Mucosa of descending colon (tissue), 3 donors: ENCODE measurements around the gene PTPRK. TPM values are rescaled to one million over a fixed set of nuclear protein-coding genes. Genes with fewer than 3 reads are reported as not detected.

Experiments used
- ATAC-seq: fragments of 200-7000 bp; cut with Tn5 transposase; one replicate; pipeline ENCODE4 v1.9.1; 2020; ENCODE audit warnings: mild to moderate bottlenecking, moderate library complexity
- DNase-seq, 3 donors: peaks; one replicate each; pipeline ENCODE4 v3.0.0-alpha.2; 2020
- H3K36me3 ChIP-seq: fragments of 200-600 bp; one replicate; pipeline ENCODE4 v1.8.0; 2021; ENCODE audit warnings: low read depth, mild to moderate bottlenecking
- H3K4me1 ChIP-seq: fragments of 200-600 bp; one replicate; pipeline ENCODE4 v1.8.0; 2021; ENCODE audit warnings: low read depth, mild to moderate bottlenecking
- H3K4me3 ChIP-seq: fragments of 200-600 bp; one replicate; pipeline ENCODE4 v1.8.0; 2021; ENCODE audit warnings: mild to moderate bottlenecking
- H3K9me3 ChIP-seq: fragments of 200-600 bp; one replicate; pipeline ENCODE4 v1.8.0; 2021; ENCODE audit warnings: mild to moderate bottlenecking
- intact Hi-C, 2 donors: fragments of 100-400 bp; cut with DNase I in 1 of 2; cut with micrococcal nuclease in 1 of 2; formaldehyde crosslinking; loops; one replicate each; pipeline versions ENCODE4 v1.11.0 to v1.11.1; 2022; cut with DNase I, micrococcal nuclease
- total RNA-seq, 3 donors: library from RNA; stranded (reverse); fragmentation: NEBNext Ultra II Directional in 2 of 3; extraction: Animal tissue kit (Norgen Biotek cat#: 25700) in 2 of 3; gene quantifications; one replicate each; pipeline versions ENCODE4 v1.2.1 to v1.2.4, GENCODE V29; 2021 to 2023
- TF ChIP-seq, protein P1 (sequence below): fragments of 200-600 bp; IDR thresholded peaks from one replicate; pipeline ENCODE4 v1.8.0; 2022; ENCODE audit warnings: antibody characterized with exemption, mild to moderate bottlenecking
- donor health status: DM: no; HTN: no; CAD: no; lungs with moderate emphysema.
- donor health status: DM: no; HTN: no; CAD: no.
- donor health status: DM: no; HTN: yes; CAD: no.

Gene PTPRK
- total RNA-seq, 3 donors from 2014 or later: 75.9 to 159 (median 86.7) TPM

DNA sequence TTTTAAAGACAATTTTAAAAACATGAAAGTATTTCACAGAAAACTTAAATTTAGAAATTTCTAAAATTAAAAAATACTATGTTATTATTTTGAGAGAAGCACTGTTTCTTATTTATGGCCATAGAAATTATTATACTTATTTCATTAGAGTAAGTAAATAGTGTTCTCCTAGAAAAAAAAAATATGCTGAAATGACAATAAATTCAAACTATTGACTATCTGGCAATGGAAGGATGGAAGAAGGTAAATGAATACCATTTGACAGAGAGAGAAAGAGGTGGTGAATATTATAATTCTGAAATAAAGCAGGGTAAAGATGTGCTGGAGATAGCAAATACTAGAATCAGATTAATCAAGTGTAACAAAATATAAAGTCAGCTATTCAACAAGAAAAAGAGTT lies 294.8 kb downstream of the PTPRK start:
- no peaks in the 10 kb centered on the region for H3K9me3 ChIP-seq
- no peaks in the 10 kb centered on the region for H3K36me3 ChIP-seq
- TF ChIP-seq, protein P1, sequence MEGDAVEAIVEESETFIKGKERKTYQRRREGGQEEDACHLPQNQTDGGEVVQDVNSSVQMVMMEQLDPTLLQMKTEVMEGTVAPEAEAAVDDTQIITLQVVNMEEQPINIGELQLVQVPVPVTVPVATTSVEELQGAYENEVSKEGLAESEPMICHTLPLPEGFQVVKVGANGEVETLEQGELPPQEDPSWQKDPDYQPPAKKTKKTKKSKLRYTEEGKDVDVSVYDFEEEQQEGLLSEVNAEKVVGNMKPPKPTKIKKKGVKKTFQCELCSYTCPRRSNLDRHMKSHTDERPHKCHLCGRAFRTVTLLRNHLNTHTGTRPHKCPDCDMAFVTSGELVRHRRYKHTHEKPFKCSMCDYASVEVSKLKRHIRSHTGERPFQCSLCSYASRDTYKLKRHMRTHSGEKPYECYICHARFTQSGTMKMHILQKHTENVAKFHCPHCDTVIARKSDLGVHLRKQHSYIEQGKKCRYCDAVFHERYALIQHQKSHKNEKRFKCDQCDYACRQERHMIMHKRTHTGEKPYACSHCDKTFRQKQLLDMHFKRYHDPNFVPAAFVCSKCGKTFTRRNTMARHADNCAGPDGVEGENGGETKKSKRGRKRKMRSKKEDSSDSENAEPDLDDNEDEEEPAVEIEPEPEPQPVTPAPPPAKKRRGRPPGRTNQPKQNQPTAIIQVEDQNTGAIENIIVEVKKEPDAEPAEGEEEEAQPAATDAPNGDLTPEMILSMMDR: no peak
- H3K4me3 ChIP-seq: no peak overlapping the region
- intact Hi-C loops: no loop called here
- ATAC-seq (no peak), DNase-seq (no peak)
- H3K4me1 ChIP-seq: no peaks in the 10 kb centered on the region

DNA sequence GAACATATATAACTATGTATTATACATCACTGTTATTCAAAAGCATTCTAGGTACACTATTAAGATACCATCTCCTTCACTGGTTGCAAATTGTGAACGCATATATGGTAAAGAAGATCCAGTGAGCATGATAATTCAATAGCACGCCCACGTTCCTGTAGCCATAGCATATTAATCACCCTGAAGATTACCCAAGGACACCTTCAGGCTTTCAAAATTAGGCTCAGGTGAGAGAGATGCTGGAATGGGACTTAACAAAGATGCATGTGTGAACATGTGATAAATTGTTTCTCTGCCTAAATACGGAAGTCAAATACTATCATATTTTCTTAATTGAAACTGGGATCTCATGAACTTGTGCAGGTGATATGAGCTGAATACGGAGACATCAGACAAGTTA lies 303.5 kb downstream of the PTPRK start:
- ATAC-seq: no peak
- no peaks in the 10 kb centered on the region for H3K4me1 ChIP-seq
- TF ChIP-seq, protein P1: no peak

GRCh38 chr6:128209771-128210170 lies 310.6 kb downstream of the PTPRK start:
- TF ChIP-seq, protein P1: no peak
- Histone ChIP-seq H3K4me3 (no peak overlapping the region), H3K4me1 (no peaks in the 10 kb centered on the region), H3K36me3 (no peaks in the 10 kb centered on the region), H3K9me3 (no peaks in the 10 kb centered on the region)
- ATAC-seq: no peak
- intact Hi-C loops: no loop called here
- DNase-seq: no peak

More for the DNA sequence above, 303.5 kb downstream of the PTPRK start:
- Histone ChIP-seq H3K9me3 (no peaks in the 10 kb centered on the region), H3K36me3 (no peaks in the 10 kb centered on the region), H3K4me3 (no peak overlapping the region)
- intact Hi-C loops: no loop called here
- no peak for DNase-seq

DNA sequence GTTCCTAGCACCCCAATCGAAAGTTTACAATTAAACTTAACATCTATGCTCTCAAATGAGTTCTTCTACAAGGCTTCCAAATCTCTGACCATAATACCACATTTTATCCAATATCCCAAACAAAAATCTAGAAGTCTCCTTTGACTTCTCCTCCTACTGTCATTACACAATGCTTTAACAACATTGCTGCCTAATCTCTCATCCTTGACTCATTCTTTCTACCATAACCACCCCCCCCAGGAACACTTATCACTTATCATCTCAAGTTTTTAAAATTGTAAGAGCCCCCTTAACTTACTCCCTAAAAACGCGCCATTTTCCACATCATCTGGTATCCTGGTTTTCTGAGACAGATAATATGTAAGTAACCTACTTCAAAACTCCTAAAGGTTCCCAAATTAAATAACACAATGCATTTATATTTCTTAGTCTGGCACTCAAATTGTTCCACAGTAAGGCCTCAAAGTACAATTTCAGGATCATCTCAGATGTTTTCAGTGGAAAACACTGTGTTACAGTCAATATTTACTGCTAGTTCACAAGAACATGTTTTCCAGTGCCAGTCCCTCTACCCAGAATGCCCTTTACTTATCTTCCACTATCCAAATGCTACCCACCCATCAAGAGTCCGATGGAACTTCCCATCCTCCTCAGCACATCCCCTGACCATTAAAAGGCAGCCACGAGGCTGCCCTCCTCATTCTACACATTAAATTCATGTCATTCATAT lies 311.4 kb downstream of the PTPRK start:
- no peaks in the 10 kb centered on the region for H3K4me1 ChIP-seq
- intact Hi-C loops: no loop called here
- TF ChIP-seq, protein P1: no peak
- no peak overlapping the region for H3K4me3 ChIP-seq
- H3K36me3 ChIP-seq: no peaks in the 10 kb centered on the region
- no peak for DNase-seq
- H3K9me3 ChIP-seq: no peaks in the 10 kb centered on the region
- no peak for ATAC-seq

GRCh38 chr6:128208078-128208477 lies 312.3 kb downstream of the PTPRK start:
- no peak for ATAC-seq
- intact Hi-C loops: no loop called here
- Histone ChIP-seq H3K4me3 (no peak overlapping the region), H3K4me1 (no peaks in the 10 kb centered on the region), H3K9me3 (no peaks in the 10 kb centered on the region), H3K36me3 (no peaks in the 10 kb centered on the region)
- no peak for DNase-seq
- TF ChIP-seq, protein P1: no peak
